OCI-LY7 (cell line): ENCODE results near the gene CDH19.

Experiments
- EZH2phosphoT487 ChIP-seq: fragments of 200-600 bp; sonication (generic); IDR thresholded peaks from 2 replicates; pipeline ENCODE4 v1.6.1; 2018; ENCODE audit warnings: low read depth, borderline replicate concordance, mild to moderate bottlenecking, mixed run types, antibody characterized with exemption, low read length, moderate library complexity, mixed read lengths
- TF ChIP-seq, protein P1 (sequence below): fragments of 200-600 bp; sonication (generic); conservative IDR thresholded peaks from 2 replicates; pipeline ENCODE4 v1.5.1; 2014; ENCODE audit warnings: mild to moderate bottlenecking, antibody characterized with exemption, low read length, moderate library complexity, mixed read lengths

DNA sequence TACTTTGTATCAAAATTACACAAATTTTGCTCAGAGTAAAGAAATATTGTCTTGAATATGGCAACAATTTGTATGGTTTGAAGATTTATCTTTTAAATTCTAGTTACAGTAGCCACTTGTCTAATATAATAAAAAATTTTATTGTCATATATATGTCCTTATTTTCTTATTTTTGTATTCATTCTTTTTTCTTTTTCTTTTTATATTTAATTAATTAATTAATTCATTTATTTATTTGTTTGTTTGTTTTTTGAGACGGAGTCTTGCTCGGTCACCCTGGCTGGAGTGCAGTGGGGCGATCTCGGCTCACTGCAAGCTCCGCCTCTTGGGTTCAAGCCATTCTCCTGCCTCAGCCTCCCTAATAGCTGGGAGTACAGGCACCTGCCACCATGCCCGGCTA is 3.7 kb upstream of the CDH19 start:
- TF ChIP-seq, protein P1, sequence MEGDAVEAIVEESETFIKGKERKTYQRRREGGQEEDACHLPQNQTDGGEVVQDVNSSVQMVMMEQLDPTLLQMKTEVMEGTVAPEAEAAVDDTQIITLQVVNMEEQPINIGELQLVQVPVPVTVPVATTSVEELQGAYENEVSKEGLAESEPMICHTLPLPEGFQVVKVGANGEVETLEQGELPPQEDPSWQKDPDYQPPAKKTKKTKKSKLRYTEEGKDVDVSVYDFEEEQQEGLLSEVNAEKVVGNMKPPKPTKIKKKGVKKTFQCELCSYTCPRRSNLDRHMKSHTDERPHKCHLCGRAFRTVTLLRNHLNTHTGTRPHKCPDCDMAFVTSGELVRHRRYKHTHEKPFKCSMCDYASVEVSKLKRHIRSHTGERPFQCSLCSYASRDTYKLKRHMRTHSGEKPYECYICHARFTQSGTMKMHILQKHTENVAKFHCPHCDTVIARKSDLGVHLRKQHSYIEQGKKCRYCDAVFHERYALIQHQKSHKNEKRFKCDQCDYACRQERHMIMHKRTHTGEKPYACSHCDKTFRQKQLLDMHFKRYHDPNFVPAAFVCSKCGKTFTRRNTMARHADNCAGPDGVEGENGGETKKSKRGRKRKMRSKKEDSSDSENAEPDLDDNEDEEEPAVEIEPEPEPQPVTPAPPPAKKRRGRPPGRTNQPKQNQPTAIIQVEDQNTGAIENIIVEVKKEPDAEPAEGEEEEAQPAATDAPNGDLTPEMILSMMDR, result no peak
- TF ChIP-seq EZH2phosphoT487, result no peak
